ENCODE results near the gene SEC22C. TPM values are rescaled to one million over a fixed set of nuclear protein-coding genes. Genes with fewer than 3 reads are reported as not detected.

The SEC22C gene
- total RNA-seq, 8 experiments from 2014 or later, result 26.5 to 56.6 (median 32.5) TPM

GRCh38 chr3:42504334-42505127, 77.2 kb downstream of the SEC22C start:
- 38 to 80% (median 67%) methylated on average over 1 to 5 of the region's 10 CpGs; no CpG with 5 or more reads in 6 of the 10 experiments for WGBS, 10 experiments
- ATAC-seq (replicated peaks in 6 of 8), result no peak
- no peak overlapping the region for H3K27ac ChIP-seq
- H3K4me3 ChIP-seq, result no peak overlapping the region
- peaks cover 0 to 3% of the 10 kb centered on the region in 2 donors for H3K4me1 ChIP-seq (replicated peaks in 1 of 2)
- in situ Hi-C loops (cut with MboI; ENCODE audit: low pct_unique_long_range_greater_than_20kb in 2 of 9, low sequenced_read_pairs in 9 of 9, unreplicated experiment in 9 of 9), result no loop called here

GRCh38 chr3:42503957-42504333, 77.8 kb downstream of the SEC22C start:
- ATAC-seq (replicated peaks in 6 of 8), result no peak
- Histone ChIP-seq H3K27ac (no peak overlapping the region), H3K4me3 (no peak overlapping the region), H3K4me1 (replicated peaks in 1 of 2) (peaks cover 0 to 3% of the 10 kb centered on the region in 2 donors)
- in situ Hi-C loops (cut with MboI; ENCODE audit: low pct_unique_long_range_greater_than_20kb in 2 of 9, low sequenced_read_pairs in 9 of 9, unreplicated experiment in 9 of 9), result no loop called here
- WGBS, 10 experiments, result 100% methylated on average over 1 to 2 of the region's 4 CpGs; no CpG with 5 or more reads in 3 of the 10 experiments

DNA sequence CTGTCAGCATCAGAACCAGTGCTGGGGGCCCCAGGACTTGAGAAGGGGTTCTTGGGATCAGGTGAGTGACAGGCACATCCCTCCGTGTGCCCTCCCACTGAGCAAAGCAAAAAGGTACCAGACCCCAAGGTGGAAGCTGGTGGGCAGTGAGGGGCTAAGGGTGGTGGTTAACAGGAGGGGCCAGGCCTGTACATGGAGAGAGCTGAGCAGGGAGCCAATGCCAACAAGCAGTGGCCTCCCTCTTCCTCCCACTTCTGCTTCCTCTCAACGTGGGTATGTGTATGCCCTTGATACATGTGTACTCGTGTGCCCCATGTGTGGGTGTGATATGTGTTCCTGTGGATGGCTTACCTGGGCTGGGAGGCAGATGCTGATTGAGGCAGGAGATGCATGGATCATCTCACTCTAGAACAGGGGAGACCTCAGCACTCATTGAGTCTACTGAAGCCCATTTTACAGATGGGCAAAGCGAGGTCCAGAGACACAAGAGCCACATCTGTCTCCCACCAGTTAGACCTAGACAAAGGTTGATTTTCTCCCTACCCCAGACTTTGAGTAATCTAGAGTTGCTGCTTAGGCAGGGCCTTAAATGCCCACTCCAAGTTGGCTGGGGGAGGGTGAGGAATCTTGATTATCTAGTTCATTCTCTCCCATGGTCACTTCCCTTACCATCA, 78.4 kb downstream of the SEC22C start:
- no peak overlapping the region for H3K4me3 ChIP-seq
- H3K4me1 ChIP-seq (replicated peaks in 1 of 2), result peaks cover 0 to 3% of the 10 kb centered on the region in 2 donors
- in situ Hi-C loops (cut with MboI; ENCODE audit: low pct_unique_long_range_greater_than_20kb in 2 of 9, low sequenced_read_pairs in 9 of 9, unreplicated experiment in 9 of 9), result no loop called here
- WGBS, 10 experiments, result 20% methylated on average over 1 of the region's 4 CpGs; no CpG with 5 or more reads in 9 of the 10 experiments
- no peak overlapping the region for H3K27ac ChIP-seq
- no peak for ATAC-seq (replicated peaks in 6 of 8)

GRCh38 chr3:42502429-42503250, 79.1 kb downstream of the SEC22C start, which contains the start of gene VIPR1:
VIPR1 (plus strand) TSS chr3:42502643; CDS start chr3:42502736, 93 bp downstream.
- peak; percentile 51 to 96 (median 90) for ATAC-seq (replicated peaks in 6 of 8)
- H3K4me1 ChIP-seq (replicated peaks in 1 of 2), result peaks cover 0 to 3% of the 10 kb centered on the region in 2 donors
- in situ Hi-C loops (cut with MboI; ENCODE audit: low pct_unique_long_range_greater_than_20kb in 2 of 9, low sequenced_read_pairs in 9 of 9, unreplicated experiment in 9 of 9), result no loop called here
- no peak within 1 kb of the TSS for H3K27ac ChIP-seq
- H3K4me3 ChIP-seq, result peak within 1 kb of the TSS; percentile 31 to 54 (median 43)
- 4 to 80% (median 80%) methylated on average over 1 to 19 of the region's 69 CpGs; no CpG with 5 or more reads in 7 of the 10 experiments for WGBS, 10 experiments

DNA sequence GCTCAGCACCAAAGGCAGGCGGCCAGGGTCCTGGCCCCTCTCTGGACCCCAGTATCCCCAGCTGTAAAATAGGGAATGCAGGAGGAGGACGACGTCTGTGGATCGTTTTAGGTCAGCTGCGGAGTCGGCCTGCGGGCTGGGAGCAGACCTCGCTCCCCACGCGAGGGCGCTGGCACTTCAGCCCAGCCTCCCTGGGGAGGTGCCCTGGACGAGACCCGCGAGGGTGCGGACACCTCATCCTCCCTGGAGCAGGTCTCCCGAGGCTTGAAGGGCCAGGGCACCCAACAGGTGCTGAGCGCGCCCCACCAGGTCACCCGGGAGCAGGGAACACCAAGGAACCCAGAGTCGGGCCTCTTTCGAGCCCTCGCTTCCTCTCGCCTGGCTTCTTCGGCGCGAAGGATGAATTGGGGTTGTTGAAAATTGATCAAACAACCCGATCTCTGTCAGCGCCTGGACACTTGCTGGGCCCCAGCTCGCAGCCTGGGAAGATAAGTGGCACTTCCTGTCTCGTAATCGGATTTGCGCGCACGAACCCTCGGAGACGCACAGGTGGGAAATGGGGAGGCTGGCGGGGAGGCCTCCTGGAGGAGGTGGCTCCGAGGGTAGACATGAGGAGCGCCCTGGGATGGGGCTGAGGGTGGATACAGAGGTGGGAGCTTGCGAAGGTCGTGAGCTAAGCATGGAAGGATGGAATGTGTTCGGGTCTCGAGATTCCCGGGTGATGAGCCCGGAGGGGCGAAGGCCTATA, 79.9 kb downstream of the SEC22C start:
- in situ Hi-C loops (cut with MboI; ENCODE audit: low pct_unique_long_range_greater_than_20kb in 2 of 9, low sequenced_read_pairs in 9 of 9, unreplicated experiment in 9 of 9), result no loop called here
- H3K27ac ChIP-seq, result no peak overlapping the region
- ATAC-seq (replicated peaks in 6 of 8), result peak; percentile 34 to 76 (median 54)

GRCh38 chr3:42501321-42501680, 80.5 kb downstream of the SEC22C start:
- Histone ChIP-seq H3K4me3 (peak overlapping the region; percentile 31 to 54 (median 43)), H3K4me1 (replicated peaks in 1 of 2) (peaks cover 0 to 3% of the 10 kb centered on the region in 2 donors), H3K27ac (no peak overlapping the region)
- in situ Hi-C loops (cut with MboI; ENCODE audit: low pct_unique_long_range_greater_than_20kb in 2 of 9, low sequenced_read_pairs in 9 of 9, unreplicated experiment in 9 of 9), result no loop called here
- peak in 6 of 8 experiments; percentile 3 to 33 (median 22) for ATAC-seq (replicated peaks in 6 of 8)
- WGBS, 10 experiments, result 0 to 29% methylated on average over 2 to 9 of the region's 27 CpGs; no CpG with 5 or more reads in 8 of the 10 experiments

More for the DNA sequence above, 79.9 kb downstream of the SEC22C start:
- 0 to 3% (median 0%) methylated on average over 1 to 16 of the region's 46 CpGs; no CpG with 5 or more reads in 5 of the 10 experiments for WGBS, 10 experiments
- Histone ChIP-seq H3K4me1 (replicated peaks in 1 of 2) (peaks cover 0 to 3% of the 10 kb centered on the region in 2 donors), H3K4me3 (peak overlapping the region; percentile 31 to 54 (median 43))

DNA sequence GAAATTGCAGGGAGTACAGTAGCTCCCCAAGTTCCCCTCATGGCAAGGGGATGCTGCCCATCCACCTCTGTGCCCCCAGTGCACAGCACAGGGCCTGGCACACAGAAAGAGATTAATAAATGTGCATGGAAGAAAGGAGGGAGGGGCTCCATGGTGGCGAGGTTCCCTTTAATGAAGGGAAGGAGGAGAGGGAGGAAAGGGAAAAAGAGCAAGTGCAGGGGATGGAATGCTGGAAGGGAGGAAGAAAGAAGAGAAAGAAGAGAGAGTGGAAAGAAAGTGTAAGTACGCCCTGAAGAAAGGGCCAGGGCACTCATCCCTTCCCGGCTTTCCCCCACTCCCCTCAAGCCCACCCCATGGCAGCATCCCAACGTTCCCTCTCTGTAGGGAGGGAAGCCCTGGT, 80.9 kb downstream of the SEC22C start:
- H3K4me3 ChIP-seq, result peak overlapping the region in 1 of 5 donors; percentile 43
- H3K4me1 ChIP-seq (replicated peaks in 1 of 2), result peaks cover 0 to 3% of the 10 kb centered on the region in 2 donors
- in situ Hi-C loops (cut with MboI; ENCODE audit: low pct_unique_long_range_greater_than_20kb in 2 of 9, low sequenced_read_pairs in 9 of 9, unreplicated experiment in 9 of 9), result no loop called here
- no peak overlapping the region for H3K27ac ChIP-seq
- ATAC-seq (replicated peaks in 6 of 8), result no peak
- 0 to 60% (median 17%) methylated on average over 1 to 2 of the region's 4 CpGs; no CpG with 5 or more reads in 1 of the 10 experiments for WGBS, 10 experiments

- H3K4me3 ChIP-seq, result no peak overlapping the region
- in situ Hi-C loops (cut with MboI; ENCODE audit: low pct_unique_long_range_greater_than_20kb in 2 of 9, low sequenced_read_pairs in 9 of 9, unreplicated experiment in 9 of 9), result no loop called here
- 0 to 83% (median 35%) methylated on average over 1 to 2 of the region's 2 CpGs; no CpG with 5 or more reads in 2 of the 10 experiments for WGBS, 10 experiments
- ATAC-seq (replicated peaks in 6 of 8), result no peak
- peaks cover 0 to 3% of the 10 kb centered on the region in 2 donors for H3K4me1 ChIP-seq (replicated peaks in 1 of 2)
- H3K27ac ChIP-seq, result no peak overlapping the region
These were observed 81.7 kb downstream of the SEC22C start for GRCh38 chr3:42500091-42500490.

- 26 to 83% (median 67%) methylated on average over 1 to 3 of the region's 3 CpGs; no CpG with 5 or more reads in 7 of the 10 experiments for WGBS, 10 experiments
- H3K4me3 ChIP-seq, result no peak overlapping the region
- ATAC-seq (replicated peaks in 6 of 8), result no peak
- no peak overlapping the region for H3K27ac ChIP-seq
- peaks cover 0 to 3% of the 10 kb centered on the region in 2 donors for H3K4me1 ChIP-seq (replicated peaks in 1 of 2)
- in situ Hi-C loops (cut with MboI; ENCODE audit: low pct_unique_long_range_greater_than_20kb in 2 of 9, low sequenced_read_pairs in 9 of 9, unreplicated experiment in 9 of 9), result no loop called here
These were observed 82.3 kb downstream of the SEC22C start for GRCh38 chr3:42499478-42499871.

GRCh38 chr3:42498791-42499477, 82.8 kb downstream of the SEC22C start:
- no peak overlapping the region for H3K27ac ChIP-seq
- WGBS, 10 experiments, result 50 to 81% (median 78%) methylated on average over 1 to 5 of the region's 13 CpGs; no CpG with 5 or more reads in 4 of the 10 experiments
- no peak for ATAC-seq (replicated peaks in 6 of 8)

GRCh38 chr3:42498034-42498433, 83.7 kb downstream of the SEC22C start:
- WGBS, 10 experiments, result 43 to 50% (median 44%) methylated on average over 1 of the region's 1 CpG; no CpG with 5 or more reads in 7 of the 10 experiments
- no peak for ATAC-seq (replicated peaks in 6 of 8)
- H3K27ac ChIP-seq, result no peak overlapping the region
- H3K4me3 ChIP-seq, result no peak overlapping the region
- in situ Hi-C loops (cut with MboI; ENCODE audit: low pct_unique_long_range_greater_than_20kb in 2 of 9, low sequenced_read_pairs in 9 of 9, unreplicated experiment in 9 of 9), result no loop called here
- H3K4me1 ChIP-seq (replicated peaks in 1 of 2), result peaks cover 0 to 3% of the 10 kb centered on the region in 2 donors

More at GRCh38 chr3:42498791-42499477, 82.8 kb downstream of the SEC22C start:
- in situ Hi-C loops (cut with MboI; ENCODE audit: low pct_unique_long_range_greater_than_20kb in 2 of 9, low sequenced_read_pairs in 9 of 9, unreplicated experiment in 9 of 9), result no loop called here
- no peak overlapping the region for H3K4me3 ChIP-seq
- peaks cover 0 to 3% of the 10 kb centered on the region in 2 donors for H3K4me1 ChIP-seq (replicated peaks in 1 of 2)

All from motor neuron (in vitro differentiated cells).